ENCODE measurements around the gene CD22.

The CD22 gene

DNA sequence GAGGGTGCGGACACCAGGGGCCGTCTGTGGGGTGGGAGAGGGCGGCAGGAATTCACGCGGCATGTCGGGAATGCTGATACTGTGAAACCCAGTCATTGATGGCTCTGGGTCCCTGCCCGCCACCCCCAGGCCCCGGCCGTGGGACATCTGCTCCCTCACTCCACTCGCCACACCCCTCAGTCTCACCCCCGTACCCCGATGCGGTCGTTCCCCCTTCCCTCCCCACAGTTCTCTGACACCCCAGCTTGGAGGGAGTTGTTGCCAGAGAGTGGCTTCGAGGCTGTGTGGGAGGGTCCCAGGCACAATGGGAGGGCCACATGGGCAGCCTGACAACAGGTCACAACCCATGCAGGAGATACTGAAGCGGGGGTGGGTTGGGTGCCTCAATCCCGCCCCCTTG, 35.2 kb upstream of the CD22 start:
- TF ChIP-seq ZFHX2 (tag by site-specific recombination; conservative IDR thresholded peaks at IDR 0.05) (peak; percentile 70), ZNF624 (tag by site-specific recombination; IDR thresholded peaks at IDR 0.05) (no peak), EGR2 (tag by site-specific recombination; IDR thresholded peaks at IDR 0.05; ENCODE audit: low read depth) (peak; percentile 63)
- no peaks in the 10 kb centered on the region for H3K9me3 ChIP-seq (ENCODE audit: control insufficient read depth, insufficient read depth, low read depth, low read length)
- H3K4me1 ChIP-seq (ENCODE audit: control insufficient read depth, insufficient read depth, low read length), result peaks cover 8% of the 10 kb centered on the region
- no peak overlapping the region for H3K27ac ChIP-seq (ENCODE audit: extremely low read depth, low read depth, low read length)
- CTCF ChIA-PET, result interaction anchor here (1.4 kb wide), 1 partner anchor 59 kb away, joined by 5 read pairs; no protein-coding TSS in a partner anchor
- H3K4me3 ChIP-seq (ENCODE audit: low read depth, low read length), result no peak overlapping the region
- POLR2A ChIA-PET, result no interaction called here
- H3K36me3 ChIP-seq (ENCODE audit: control insufficient read depth in 2 of 2, insufficient read depth in 1 of 2, low read length in 2 of 2), result no peaks in the 10 kb centered on the region; a peak in 1 of 3 replicates

DNA sequence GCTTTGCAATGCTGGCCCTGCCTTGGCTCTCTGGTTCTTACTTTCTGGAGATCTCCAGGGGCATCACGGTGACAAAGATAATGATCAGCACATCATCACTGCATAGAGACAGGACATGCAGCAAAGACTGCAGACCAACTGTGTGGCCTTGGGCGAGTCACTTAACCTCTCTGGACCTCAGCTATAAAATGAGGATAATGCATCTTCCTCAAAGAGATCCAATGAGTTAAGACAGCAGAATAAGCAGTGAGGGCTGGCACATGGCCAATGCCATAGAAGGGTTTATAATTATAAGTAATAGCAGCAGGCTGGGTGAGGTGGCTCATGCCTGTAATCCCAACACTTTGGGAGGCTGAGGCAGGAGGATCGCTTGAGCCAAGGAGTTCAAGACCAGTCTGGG, 34.7 kb upstream of the CD22 start:
- no peaks in the 10 kb centered on the region; a peak in 1 of 3 replicates for H3K36me3 ChIP-seq (ENCODE audit: control insufficient read depth in 2 of 2, insufficient read depth in 1 of 2, low read length in 2 of 2)
- no peak overlapping the region for H3K27ac ChIP-seq (ENCODE audit: extremely low read depth, low read depth, low read length)
- no peak overlapping the region for H3K4me3 ChIP-seq (ENCODE audit: low read depth, low read length)
- H3K9me3 ChIP-seq (ENCODE audit: control insufficient read depth, insufficient read depth, low read depth, low read length), result no peaks in the 10 kb centered on the region
- TF ChIP-seq ZBTB17 (tag by site-specific recombination; IDR thresholded peaks at IDR 0.05) (peak; percentile 15), ZNF140 (tag by site-specific recombination; IDR thresholded peaks at IDR 0.05) (no peak), ZNF366 (tag by site-specific recombination; conservative IDR thresholded peaks at IDR 0.05) (no peak), SALL2 (tag by site-specific recombination; IDR thresholded peaks at IDR 0.05; ENCODE audit: borderline replicate concordance) (no peak), SP7 (tag by site-specific recombination; IDR thresholded peaks at IDR 0.05) (0 out of 2 replicates have a peak, but pooled peaks have one; percentile 14), ZNF777 (tag by site-specific recombination; IDR thresholded peaks at IDR 0.05; ENCODE audit: borderline replicate concordance) (0 out of 2 replicates have a peak, but pooled peaks have one; percentile 25)
- POLR2A ChIA-PET, result no interaction called here
- CTCF ChIA-PET, result interaction anchor here (1.4 kb wide), 1 partner anchor 59 kb away, joined by 5 read pairs; no protein-coding TSS in a partner anchor
- peaks cover 3% of the 10 kb centered on the region for H3K4me1 ChIP-seq (ENCODE audit: control insufficient read depth, insufficient read depth, low read length)

DNA sequence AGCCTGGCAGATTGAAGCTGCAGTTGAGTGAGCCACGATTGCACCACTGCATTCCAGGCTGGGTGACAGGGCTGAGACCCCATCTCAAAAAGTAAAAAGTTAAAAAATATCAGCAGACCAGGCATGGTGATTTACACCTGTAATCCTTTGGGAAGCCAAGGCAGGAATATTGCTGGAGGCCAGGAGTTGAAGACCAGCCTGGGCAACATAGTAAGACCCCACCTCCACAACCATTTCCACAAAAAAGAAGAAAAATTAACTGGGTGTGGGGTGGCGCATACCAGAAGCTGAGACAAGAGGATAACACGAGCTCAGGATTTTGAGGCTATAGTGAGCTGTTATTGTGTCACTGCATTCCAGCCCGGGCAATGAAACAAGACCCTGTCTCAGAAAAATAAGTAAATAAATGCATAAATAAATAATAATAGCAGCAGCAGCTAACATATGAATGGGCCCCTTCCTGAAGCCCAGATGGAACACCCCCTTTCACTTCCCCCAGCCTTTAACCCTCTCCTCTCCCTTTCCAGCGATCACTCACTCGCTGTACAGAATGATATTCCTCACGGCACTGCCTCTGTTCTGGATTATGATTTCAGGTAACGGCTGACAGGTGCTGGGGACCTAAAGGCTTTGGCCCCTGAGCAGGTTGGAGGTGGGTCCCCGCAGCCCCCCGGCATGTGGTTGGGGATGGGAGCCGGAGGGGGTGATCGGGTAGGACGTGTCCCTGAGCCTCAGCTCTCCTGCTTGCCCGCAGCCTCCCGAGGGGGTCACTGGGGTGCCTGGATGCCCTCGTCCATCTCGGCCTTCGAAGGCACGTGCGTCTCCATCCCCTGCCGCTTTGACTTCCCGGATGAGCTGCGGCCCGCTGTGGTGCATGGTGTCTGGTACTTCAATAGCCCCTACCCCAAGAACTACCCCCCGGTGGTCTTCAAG, 33.9 kb upstream of the CD22 start:
- no peak overlapping the region for H3K4me3 ChIP-seq (ENCODE audit: low read depth, low read length)
- H3K36me3 ChIP-seq (ENCODE audit: control insufficient read depth in 2 of 2, insufficient read depth in 1 of 2, low read length in 2 of 2), result no peaks in the 10 kb centered on the region; a peak in 1 of 3 replicates
- peaks cover 3% of the 10 kb centered on the region; the same call in 1 of the 2 replicates for H3K4me1 ChIP-seq (ENCODE audit: control insufficient read depth, insufficient read depth, low read length)
- no peak overlapping the region for H3K27ac ChIP-seq (ENCODE audit: extremely low read depth, low read depth, low read length)
- ChIA-PET CTCF (interaction anchor here (0.5 to 1.4 kb wide), 6 partner anchors 24 to 648 kb away, joined by 3 to 8 read pairs (median 3); no protein-coding TSS in a partner anchor), POLR2A (no interaction called here)
- no peaks in the 10 kb centered on the region for H3K9me3 ChIP-seq (ENCODE audit: control insufficient read depth, insufficient read depth, low read depth, low read length)
- TF ChIP-seq ZNF792 (tag by site-specific recombination; IDR thresholded peaks at IDR 0.05) (no peak), ZNF121 (tag by site-specific recombination; IDR thresholded peaks at IDR 0.05) (peak; percentile 94), ZNF777 (tag by site-specific recombination; IDR thresholded peaks at IDR 0.05; ENCODE audit: borderline replicate concordance) (no peak), ZNF248 (tag by site-specific recombination; IDR thresholded peaks at IDR 0.05) (no peak), ZNF2 (tag by site-specific recombination; IDR thresholded peaks at IDR 0.05) (no peak), ZXDB (tag by site-specific recombination; IDR thresholded peaks at IDR 0.05) (no peak), ZNF433 (tag by site-specific recombination; IDR thresholded peaks at IDR 0.05; ENCODE audit: low read depth) (no peak), MEIS1 (CRISPR knock-in tag; IDR thresholded peaks at IDR 0.05; ENCODE audit: borderline replicate concordance) (no peak), GLIS2 (tag by site-specific recombination; IDR thresholded peaks at IDR 0.05) (peak; percentile 15; the same call in 1 of the 2 replicates), ZNF624 (tag by site-specific recombination; IDR thresholded peaks at IDR 0.05) (no peak), KLF1 (tag by site-specific recombination; IDR thresholded peaks at IDR 0.05) (no peak), ZNF76 (tag by site-specific recombination; IDR thresholded peaks at IDR 0.05; ENCODE audit: borderline replicate concordance, low read depth) (no peak)
- TF ChIP-seq, protein P1, sequence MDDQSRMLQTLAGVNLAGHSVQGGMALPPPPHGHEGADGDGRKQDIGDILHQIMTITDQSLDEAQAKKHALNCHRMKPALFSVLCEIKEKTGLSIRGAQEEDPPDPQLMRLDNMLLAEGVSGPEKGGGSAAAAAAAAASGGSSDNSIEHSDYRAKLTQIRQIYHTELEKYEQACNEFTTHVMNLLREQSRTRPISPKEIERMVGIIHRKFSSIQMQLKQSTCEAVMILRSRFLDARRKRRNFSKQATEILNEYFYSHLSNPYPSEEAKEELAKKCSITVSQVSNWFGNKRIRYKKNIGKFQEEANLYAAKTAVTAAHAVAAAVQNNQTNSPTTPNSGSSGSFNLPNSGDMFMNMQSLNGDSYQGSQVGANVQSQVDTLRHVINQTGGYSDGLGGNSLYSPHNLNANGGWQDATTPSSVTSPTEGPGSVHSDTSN (CRISPR knock-in tag; IDR thresholded peaks at IDR 0.05), result no peak
- TF ChIP-seq, protein P2, sequence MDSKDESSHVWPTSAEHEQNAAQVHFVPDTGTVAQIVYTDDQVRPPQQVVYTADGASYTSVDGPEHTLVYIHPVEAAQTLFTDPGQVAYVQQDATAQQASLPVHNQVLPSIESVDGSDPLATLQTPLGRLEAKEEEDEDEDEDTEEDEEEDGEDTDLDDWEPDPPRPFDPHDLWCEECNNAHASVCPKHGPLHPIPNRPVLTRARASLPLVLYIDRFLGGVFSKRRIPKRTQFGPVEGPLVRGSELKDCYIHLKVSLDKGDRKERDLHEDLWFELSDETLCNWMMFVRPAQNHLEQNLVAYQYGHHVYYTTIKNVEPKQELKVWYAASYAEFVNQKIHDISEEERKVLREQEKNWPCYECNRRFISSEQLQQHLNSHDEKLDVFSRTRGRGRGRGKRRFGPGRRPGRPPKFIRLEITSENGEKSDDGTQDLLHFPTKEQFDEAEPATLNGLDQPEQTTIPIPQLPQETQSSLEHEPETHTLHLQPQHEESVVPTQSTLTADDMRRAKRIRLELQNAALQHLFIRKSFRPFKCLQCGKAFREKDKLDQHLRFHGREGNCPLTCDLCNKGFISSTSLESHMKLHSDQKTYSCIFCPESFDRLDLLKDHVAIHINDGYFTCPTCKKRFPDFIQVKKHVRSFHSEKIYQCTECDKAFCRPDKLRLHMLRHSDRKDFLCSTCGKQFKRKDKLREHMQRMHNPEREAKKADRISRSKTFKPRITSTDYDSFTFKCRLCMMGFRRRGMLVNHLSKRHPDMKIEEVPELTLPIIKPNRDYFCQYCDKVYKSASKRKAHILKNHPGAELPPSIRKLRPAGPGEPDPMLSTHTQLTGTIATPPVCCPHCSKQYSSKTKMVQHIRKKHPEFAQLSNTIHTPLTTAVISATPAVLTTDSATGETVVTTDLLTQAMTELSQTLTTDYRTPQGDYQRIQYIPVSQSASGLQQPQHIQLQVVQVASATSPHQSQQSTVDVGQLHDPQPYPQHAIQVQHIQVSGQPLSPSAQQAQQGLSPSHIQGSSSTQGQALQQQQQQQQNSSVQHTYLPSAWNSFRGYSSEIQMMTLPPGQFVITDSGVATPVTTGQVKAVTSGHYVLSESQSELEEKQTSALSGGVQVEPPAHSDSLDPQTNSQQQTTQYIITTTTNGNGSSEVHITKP (tag by site-specific recombination; IDR thresholded peaks at IDR 0.05), result 0 out of 2 replicates have a peak, but pooled peaks have one; percentile 40
- TF ChIP-seq, protein P3, sequence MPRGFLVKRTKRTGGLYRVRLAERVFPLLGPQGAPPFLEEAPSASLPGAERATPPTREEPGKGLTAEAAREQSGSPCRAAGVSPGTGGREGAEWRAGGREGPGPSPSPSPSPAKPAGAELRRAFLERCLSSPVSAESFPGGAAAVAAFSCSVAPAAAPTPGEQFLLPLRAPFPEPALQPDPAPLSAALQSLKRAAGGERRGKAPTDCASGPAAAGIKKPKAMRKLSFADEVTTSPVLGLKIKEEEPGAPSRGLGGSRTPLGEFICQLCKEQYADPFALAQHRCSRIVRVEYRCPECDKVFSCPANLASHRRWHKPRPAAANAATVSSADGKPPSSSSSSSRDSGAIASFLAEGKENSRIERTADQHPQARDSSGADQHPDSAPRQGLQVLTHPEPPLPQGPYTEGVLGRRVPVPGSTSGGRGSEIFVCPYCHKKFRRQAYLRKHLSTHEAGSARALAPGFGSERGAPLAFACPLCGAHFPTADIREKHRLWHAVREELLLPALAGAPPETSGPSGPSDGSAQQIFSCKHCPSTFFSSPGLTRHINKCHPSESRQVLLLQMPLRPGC (tag by site-specific recombination; IDR thresholded peaks at IDR 0.05), result no peak
